PC-9 (cell line): ENCODE measurements around the gene PIK3C3.

Source experiments
- EZH2 ChIP-seq: fragments of 200-600 bp; sonication (generic); IDR thresholded peaks from 2 replicates; pipeline ENCODE4 v1.8.0; 2017; ENCODE audit warnings: antibody characterized with exemption, low read depth
- TF ChIP-seq, protein P1 (sequence below): fragments of 200-600 bp; sonication (generic); conservative IDR thresholded peaks from 2 replicates; pipeline ENCODE4 v1.6.1; 2017; ENCODE audit warnings: mixed run types, antibody characterized with exemption, mild to moderate bottlenecking, moderate library complexity

DNA sequence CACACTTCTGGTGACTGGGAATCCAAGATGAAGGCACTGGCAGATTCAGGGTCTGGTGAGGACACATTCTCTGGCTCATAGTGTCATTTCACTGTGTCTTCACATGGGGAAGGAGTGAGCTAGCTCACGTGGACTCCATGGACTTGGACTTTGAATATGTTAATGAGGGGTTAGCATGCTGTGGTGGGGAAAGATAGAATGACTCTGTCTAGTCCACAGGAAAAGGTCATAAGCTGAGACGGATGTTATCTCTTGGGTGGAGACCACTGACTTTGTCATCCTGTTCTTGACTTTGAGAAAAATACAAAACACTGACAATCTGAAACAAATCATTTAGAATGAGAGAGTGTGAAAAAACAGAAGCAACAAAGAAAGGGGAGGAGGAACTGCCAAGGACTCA lies 145.9 kb downstream of the PIK3C3 start:
- TF ChIP-seq, protein P1, sequence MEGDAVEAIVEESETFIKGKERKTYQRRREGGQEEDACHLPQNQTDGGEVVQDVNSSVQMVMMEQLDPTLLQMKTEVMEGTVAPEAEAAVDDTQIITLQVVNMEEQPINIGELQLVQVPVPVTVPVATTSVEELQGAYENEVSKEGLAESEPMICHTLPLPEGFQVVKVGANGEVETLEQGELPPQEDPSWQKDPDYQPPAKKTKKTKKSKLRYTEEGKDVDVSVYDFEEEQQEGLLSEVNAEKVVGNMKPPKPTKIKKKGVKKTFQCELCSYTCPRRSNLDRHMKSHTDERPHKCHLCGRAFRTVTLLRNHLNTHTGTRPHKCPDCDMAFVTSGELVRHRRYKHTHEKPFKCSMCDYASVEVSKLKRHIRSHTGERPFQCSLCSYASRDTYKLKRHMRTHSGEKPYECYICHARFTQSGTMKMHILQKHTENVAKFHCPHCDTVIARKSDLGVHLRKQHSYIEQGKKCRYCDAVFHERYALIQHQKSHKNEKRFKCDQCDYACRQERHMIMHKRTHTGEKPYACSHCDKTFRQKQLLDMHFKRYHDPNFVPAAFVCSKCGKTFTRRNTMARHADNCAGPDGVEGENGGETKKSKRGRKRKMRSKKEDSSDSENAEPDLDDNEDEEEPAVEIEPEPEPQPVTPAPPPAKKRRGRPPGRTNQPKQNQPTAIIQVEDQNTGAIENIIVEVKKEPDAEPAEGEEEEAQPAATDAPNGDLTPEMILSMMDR, result no peak
- TF ChIP-seq EZH2, result no peak
